NAMALWA (cell line): ENCODE results near the gene GRID1.

ENCODE experiments used
- DNase-seq: peaks from one replicate; pipeline ENCODE4 v3.0.0-alpha.2; 2015; ENCODE audit warnings: low spot score

The GRID1 gene

GRCh38 chr10:86165666-86166065, 200.9 kb downstream of the GRID1 start:
- DNase-seq, result no peak

GRCh38 chr10:86164960-86165630, 201.5 kb downstream of the GRID1 start:
- DNase-seq, result no peak

- no peak for DNase-seq
These were observed 202.3 kb downstream of the GRID1 start for GRCh38 chr10:86164174-86164774.

- DNase-seq, result no peak
These were observed 202.9 kb downstream of the GRID1 start for GRCh38 chr10:86163522-86164173.

GRCh38 chr10:86162696-86163400, 203.7 kb downstream of the GRID1 start:
- DNase-seq, result no peak

- no peak for DNase-seq
These were observed 204.6 kb downstream of the GRID1 start for GRCh38 chr10:86162036-86162435.

- DNase-seq, result no peak
These were observed 205.6 kb downstream of the GRID1 start for GRCh38 chr10:86160890-86161585.

- DNase-seq, result no peak
These were observed 206.8 kb downstream of the GRID1 start for GRCh38 chr10:86159797-86160196.

GRCh38 chr10:86155054-86155921, 211.3 kb downstream of the GRID1 start:
- no peak for DNase-seq

GRCh38 chr10:86153751-86154150, 212.8 kb downstream of the GRID1 start:
- no peak for DNase-seq

- DNase-seq, result no peak
These were observed 213.7 kb downstream of the GRID1 start for GRCh38 chr10:86152911-86153310.

GRCh38 chr10:86152354-86152753, 214.2 kb downstream of the GRID1 start:
- DNase-seq, result no peak

GRCh38 chr10:86151613-86152012, 215.0 kb downstream of the GRID1 start:
- DNase-seq, result no peak

GRCh38 chr10:86149257-86149656, 217.3 kb downstream of the GRID1 start:
- no peak for DNase-seq

- no peak for DNase-seq
These were observed 218.5 kb downstream of the GRID1 start for GRCh38 chr10:86148117-86148516.

GRCh38 chr10:86144301-86144700, 222.3 kb downstream of the GRID1 start:
- DNase-seq, result no peak

- DNase-seq, result no peak
These were observed 224.7 kb downstream of the GRID1 start for GRCh38 chr10:86141896-86142295.

GRCh38 chr10:86139066-86139657, 227.4 kb downstream of the GRID1 start:
- no peak for DNase-seq

- DNase-seq, result no peak
These were observed 228.0 kb downstream of the GRID1 start for GRCh38 chr10:86138551-86139065.

- DNase-seq, result no peak
These were observed 229.0 kb downstream of the GRID1 start for GRCh38 chr10:86137561-86137960.

GRCh38 chr10:86136934-86137333, 229.7 kb downstream of the GRID1 start:
- no peak for DNase-seq
